GM18502 (cell line): Measurements from ENCODE around the gene FOXD4.
"Not testable (repeated sequence)": the region's sequence is repeated elsewhere in the genome, so short reads cannot be mapped to it uniquely, and the experiment has no call there.

ENCODE experiments used
- ATAC-seq: cut with Tn5 transposase; IDR thresholded peaks from one replicate; pipeline ENCODE4 v1.9.1; 2021; ENCODE audit warnings: mild to moderate bottlenecking; ENCODE audit not compliant: unreplicated experiment, poor library complexity

FOXD4 gene

DNA sequence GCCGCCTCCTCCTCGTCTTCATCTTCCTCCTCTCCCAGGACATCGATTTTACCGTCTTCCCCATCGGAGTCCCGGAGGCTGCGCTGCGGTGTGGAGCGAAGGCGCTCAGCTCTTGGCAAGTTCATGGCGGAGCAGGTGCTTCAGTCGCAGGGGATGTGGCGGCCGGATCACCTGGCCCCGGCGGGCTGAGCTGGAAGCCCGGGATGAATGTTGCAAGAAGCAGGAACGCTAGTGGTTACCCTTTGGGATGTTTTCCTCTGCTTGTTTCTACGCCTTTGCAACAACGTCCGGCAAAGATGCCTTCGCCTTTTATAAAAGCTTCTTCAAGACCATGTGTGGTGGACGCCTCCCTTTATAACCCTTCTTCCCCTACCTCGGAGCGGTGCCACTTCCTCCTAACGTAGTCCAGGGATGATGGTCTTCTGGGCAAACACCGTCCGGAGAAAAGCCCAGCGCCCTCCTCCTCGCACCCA is at the start of gene FOXD4:
Gene FOXD4, minus strand, starts transcription at position 423 of the 473 bp plus-strand sequence. Its CDS starts 298 bp downstream, at position 125.
- not testable (repeated sequence) for ATAC-seq

DNA sequence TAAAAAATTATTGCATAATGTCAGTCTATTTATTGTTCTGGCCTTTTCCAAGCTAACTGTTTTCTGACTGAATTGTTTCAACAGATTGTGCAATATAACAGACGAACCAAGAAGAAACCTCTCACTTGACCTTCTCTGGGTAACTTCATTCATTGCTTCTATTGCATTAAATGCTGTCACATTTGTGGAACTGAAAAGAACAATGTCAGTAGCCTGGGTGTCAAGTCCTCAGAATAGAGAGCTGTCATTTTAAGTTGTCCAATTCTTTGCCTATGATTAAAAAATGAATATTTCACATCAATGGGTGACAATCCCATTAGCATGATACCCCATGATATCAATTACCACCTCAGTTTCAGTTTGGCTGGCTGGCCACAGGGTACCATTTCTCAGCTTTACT is 41.7 kb upstream of the FOXD4 start:
- not testable (repeated sequence) for ATAC-seq

DNA sequence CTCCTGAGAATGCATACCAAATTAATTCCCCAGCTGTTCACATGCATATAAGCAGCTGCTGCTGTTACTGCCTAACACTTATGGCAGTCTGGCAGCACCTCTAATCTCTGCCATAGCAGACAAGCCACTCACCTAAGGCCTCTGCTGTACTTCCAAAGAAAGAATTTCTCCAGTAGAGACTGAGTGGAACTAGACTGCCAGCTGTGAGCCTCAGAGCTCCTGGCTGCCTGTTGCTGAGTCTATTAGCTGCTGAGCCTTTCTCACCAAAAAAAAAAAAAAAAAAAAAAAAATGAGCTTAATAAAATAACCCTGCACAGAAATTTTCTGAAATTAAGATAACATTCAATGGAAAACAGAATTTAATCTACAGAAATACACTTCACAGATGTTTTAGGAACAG is 33.0 kb upstream of the FOXD4 start:
- not testable (repeated sequence) for ATAC-seq

DNA sequence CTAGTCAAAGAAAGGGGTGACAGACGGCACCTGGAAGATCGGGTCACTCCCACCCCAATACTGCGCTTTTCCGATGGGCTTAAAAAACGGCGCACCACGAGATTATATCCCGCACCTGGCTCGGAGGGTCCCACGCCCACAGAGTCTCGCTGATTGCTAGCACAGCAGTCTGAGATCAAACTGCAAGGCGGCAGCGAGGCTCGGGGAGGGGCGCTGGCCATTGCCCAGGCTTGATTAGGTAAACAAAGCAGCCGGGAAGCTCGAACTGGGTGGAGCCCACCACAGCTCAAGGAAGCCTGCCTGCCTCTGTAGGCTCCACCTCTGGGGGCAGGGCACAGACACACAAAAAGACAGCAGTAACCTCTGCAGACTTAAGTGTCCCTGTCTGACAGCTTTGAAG is 21.7 kb upstream of the FOXD4 start:
- not testable (repeated sequence) for ATAC-seq

DNA sequence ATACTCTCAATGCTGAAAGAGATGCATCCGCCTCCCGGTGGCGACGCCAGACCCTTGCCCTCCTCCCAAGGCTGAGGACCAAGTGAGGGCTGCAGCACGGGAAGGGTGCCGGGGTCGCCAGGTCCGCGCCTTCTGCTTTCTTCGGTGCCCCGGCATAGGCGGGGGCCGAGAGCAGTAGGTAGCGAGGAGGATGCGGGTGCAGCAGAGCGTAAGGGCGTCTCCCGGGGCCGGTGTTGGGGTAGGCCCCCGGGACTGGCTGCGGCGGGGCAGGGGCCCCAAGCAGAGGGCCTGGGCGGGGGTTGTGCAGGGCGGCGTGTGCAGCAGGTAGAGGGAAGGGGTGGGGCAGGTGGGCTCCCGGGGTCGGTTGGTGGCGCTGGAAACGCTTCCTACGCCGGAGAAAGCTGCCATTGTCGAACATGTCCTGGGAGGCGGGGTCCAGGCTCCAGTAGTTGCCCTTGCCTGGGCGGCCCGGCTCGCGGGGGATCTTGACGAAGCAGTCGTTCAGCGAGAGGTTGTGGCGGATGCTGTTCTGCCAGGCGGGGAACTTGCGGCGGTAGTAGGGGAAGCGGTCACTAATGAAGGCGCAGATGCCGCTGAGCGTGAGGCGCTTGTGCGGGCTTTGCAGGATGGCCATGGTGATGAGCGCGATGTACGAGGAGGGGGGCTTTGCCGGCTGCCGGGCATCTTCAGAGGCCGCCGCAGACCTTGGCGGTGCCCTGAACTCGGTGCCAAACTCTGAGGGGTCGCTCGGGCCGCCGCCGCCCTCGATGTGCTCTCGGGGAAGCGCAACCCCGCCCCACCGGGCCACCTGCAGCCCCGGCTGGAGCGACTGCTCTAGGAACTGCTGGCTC is 848 bp downstream of the FOXD4 start:
- ATAC-seq: not testable (repeated sequence)

DNA sequence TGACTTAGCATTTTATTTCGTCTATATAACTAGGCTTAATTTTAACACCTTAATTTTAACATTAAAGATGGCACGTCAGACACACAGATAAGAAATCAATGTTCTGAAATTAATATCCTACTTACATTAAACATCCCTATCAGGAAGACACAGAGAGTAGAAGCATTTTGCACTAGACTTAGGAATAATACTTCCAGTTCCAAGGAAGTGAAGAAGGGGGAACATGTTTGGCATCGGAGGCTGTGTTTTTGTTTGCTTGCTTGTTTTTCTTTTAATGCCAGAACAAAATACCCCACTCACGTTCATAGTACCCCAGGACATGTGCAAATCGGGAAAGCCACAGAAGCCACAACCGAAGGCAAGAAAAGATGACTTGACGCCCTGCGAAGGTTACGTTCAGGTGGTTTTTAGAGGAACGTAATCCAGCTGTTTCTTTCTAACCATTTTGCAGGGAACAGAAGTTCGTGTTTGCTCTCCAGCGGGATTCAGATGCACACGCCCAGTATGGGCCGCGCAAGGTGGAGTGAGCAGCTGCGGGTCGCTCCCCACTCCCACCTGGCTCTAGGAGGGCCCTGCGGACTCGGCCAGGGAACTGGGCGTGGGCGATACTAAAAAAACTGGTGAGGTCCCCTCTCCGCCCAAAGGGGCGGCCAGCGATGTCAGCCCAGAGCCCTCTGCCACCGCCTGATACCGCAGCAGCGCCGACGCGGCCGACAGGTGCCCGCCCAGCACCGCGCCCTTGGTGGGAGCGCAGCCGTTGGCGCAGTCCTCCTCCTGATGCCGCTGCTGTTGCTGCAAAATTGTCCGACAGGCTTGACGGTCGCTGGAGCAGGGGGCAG is 1.8 kb downstream of the FOXD4 start:
- not testable (repeated sequence) for ATAC-seq

DNA sequence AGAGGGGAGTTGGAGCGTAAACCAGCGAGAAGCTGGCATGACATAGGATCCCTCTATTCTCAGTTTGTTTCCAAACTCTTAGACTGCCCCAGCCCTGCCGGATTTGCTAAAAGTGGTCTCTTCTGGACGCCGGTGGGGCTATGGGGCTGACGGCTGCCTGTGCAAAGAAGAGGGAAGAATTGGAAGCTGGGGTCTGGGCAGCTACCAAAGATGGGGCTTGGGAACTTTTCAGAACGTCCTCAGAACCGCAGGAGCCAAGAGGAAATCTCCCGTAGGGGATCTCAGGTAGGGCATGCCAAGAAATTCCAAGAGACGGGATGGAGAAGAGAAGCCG is 3.1 kb downstream of the FOXD4 start:
- ATAC-seq: peak; percentile 14

DNA sequence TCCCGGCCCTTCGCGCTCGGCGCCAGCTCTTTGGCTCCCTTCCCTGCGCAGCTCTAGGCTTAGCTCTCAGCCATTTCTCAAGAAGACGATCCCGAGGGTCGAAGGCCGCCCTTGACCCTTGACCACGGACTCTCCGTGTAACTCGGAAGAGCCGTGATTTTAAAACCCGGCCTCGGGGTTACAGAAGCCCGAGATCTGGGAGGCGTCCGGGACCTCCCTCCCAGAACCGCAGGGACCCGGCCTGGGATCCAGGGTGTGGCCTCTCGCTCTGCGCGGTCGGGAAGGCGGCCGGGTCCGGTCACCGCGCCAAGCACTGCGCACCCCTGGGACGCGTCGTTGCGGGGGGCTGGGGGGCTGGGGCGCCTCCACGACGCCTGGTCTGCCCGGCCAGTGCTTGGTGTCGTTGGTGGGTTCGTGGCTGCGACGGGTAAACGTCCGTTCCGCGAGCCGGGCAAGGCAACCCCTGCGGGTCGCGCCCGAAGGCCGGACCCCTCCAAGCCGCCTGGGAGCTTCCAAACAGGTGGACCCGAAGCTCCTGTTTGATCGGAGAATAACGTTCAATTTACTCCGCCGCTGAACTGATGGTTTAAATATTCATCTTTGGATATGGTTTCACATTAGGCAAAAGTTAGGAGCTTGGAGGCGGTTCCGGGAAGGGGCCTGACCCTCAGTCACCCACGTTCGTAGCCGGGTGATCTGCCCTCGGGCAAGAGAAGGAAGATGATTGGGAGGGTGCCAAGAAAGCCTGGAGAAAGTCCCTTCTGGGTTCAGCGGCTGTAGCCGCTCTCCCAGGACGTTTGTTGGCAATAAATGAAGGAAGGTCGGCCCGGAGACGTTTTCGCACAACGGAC is 3.7 kb downstream of the FOXD4 start:
- peak; percentile 26 for ATAC-seq

DNA sequence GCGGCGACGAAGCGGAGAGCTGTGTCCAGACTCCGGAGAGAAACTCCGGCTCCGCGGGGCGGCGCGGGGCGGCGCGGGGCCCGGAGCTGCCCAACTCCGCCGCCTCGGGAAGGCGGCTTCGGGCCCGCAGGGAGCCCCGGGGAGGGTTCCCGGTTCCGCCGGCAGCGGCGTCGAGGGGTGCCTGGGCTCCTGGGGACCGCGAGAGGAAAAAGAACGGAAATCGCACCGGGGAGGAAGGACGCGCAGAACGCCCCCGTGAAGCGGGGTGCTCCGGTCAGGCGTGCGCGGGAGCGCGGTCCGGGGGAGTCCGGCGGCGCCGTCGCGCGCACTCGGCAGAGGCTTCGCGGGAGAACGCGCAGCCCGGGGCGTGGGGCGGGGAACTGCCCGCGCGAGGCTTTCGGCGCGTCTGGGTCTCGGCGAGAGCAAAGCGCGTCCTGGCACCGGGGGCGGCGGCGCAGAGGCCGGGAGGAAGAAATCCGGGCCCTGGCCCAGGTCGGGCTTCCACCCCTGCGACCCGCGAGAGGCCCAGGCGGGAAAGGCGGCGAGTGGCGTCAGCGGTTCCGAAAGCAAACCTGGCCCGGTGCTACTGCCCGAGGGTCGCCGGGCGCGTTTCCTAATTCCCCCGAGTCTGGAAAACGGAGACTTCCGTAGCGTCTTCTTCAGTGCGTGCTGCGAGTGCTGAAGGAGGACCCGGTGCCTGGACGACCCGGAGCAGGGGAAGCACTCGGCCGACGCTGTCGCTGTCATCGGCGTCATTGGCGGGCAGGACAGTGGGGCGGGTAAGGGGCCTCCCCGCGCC is 4.5 kb downstream of the FOXD4 start:
- peak; percentile 70 for ATAC-seq

DNA sequence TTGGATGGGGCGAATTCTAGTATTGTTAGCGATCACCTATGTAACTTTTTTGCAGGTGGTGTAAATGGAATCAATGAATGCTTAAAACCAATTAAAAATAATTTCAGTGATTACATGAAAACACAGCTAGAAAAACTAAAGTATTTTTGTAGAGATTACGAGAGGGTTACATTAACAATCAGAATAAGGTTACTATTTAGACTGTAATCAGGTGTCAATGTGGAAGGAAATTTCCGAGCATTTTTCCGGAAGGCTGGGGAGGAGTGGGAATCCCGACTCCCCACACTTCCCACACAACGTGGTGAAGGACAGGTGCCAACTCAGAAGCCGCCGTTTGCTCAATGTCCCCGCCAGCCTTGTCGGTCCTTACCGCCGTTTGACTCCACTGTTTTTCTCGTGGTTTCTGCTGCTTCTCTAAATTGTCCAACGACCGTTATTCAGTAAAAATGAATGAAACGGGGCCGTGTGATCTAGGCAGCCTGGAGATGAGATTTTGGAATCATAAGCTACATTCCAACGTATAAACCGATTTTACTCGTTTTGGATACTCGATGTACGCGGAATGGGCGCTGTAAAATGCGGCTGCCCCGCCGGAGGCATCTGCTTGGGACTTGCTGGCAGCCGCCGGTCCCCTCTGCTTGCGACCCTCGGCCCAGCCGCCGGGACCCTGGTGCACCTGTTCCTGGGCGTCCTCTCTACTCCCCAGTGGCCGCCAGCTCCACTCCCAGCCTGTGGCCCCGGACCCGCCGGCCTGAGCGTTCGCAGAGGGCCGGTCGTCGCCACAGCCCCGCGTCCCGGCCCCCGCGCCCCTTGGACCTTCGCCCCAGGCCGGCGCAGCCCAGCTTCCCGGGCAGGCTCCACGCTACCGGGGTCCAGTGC is 5.4 kb downstream of the FOXD4 start:
- peak; percentile 9 for ATAC-seq

DNA sequence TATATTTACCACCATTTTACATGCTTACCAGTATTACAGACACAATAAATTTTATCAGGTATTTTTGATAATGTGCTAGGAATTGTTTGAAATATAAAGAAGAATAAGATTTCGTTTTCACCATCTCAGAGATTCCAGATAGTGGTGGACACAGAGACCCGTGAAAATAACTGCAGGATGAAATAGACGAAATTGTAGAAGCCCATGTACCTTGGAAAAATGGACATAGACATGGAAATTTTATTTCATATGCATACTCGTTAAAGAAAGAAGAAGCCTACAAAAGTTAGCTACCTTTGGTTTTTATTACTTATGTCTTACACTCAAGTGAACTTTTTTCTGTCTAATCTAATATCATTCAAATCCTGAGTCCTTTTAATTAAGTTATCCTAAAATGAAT is 7.5 kb downstream of the FOXD4 start:
- not testable (repeated sequence) for ATAC-seq

DNA sequence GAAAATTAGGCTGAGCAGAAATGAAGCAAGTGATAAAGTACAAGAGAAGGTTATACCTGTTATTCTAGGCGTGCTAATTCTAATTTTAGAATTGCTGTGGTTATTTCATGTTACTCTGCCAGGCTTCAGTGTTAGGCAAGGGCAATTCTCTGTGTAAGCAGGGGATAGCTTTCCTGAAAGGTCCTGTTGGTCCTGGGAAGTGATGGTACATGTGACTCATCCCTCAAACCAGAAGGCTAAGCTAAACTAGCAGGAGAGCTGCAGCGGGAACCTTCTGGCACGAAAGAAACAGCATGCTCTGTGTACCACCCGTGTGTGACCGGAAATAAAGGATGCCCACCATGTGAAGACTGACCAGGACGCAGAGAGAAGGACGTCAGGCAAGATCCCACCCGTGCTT is 8.7 kb downstream of the FOXD4 start:
- not testable (repeated sequence) for ATAC-seq

DNA sequence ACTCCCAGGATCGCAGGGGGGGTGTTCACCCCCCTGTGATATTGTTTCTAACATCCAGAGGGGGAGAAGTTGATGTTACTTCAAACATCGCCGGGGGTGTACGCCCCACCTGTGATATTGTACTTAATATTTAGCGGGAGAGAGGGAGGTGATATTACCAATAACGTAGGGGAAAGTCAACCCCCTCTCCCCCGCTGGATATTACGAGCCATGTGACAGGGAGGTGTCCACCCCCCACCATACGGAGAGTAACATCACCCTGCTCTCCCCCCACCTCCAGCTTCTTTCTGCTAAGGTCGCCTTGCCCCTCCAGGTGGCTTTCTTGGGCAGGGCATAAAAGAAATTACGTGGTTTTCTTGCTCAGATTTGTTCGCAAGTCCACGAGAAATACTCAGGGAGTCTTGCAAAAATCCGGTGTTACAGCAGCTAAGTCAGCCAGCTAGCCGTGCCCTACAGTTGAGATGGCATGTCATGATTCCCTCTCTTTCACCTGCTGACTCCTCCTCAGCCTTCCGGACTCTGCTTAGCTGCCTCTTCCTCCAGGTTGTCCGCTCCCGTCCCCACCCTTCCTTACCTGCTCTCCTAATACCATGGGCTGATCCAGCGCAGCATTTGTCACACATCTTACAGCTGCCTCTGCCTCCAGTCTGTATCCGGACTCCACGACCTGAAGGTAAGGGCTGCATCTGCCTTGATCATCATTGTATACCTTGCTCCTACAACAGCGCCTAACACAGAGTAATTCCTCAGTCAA is 9.3 kb downstream of the FOXD4 start:
- not testable (repeated sequence) for ATAC-seq

DNA sequence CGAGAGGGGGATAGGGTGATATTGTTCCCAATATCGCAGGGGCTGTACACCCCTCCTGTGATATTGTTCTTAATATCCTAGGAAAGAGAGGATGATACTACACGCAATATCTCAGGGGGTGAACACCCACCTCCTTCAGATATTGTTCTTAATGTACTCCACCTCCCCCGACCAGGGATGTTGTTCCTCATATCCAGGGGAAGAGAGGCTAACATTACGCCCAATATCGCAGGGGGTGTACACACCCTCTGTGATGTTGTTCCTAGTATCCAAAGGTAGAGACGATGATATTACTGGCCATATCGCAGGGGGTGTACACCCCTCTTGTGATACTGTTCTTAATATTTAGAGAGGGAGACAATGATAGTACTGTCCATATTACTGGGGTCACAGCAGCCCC is 12.2 kb downstream of the FOXD4 start:
- not testable (repeated sequence) for ATAC-seq

DNA sequence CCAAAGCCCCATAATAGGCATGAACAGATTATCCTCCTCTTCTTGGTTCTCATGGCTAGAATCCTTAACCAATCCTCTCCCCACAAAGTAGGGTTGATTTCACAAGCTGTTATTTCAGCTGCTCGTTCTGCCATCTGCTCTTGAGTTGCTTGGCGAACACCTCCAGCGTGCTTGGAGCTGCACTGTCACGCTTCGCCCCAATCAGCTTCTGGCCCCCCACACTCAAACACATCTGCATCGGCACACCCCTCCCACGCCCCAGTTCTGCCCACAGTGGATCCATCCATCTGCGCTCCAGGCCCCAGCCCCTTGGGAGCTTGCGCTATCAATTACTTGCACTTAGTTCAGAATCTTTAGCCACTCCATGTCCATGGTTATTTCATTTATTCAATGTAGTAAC is 17.8 kb downstream of the FOXD4 start:
- ATAC-seq: not testable (repeated sequence)

DNA sequence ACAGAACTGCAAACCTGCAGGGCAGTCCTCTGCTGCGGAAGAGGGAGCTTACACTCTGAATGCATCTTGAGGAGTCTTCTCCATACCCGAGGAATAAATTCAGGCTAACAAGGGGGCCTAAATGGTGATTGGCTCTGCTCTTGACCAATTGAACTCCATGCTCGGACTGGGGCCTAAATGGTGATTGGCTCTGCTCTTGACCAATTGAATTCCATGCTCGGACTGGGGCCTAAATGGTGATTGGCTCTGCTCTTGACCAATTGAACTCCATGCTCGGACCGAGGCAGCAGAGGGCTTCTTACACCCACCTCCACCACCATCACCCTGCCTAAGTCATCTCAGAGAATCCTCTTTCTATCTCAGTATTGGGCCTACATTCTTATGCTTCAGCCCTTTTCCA is 18.4 kb downstream of the FOXD4 start:
- not testable (repeated sequence) for ATAC-seq

DNA sequence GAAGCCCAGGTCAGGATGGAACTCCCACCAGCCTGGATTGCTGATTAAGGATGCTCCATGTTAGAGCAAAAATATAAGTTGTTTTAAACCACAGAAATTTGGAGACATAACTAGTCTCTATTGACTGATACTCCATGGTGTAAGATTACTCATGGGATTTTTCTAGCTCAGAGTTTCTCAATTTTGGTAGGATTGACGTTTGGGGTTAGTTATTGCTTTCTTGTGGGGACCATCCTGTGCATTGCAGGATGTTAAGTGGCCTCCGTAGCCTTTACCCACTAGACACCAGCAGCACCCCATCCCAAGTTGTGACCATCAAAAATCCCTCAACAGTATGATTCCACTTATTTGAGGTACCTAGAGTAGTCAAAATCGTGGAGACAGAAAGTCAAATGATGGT is 19.4 kb downstream of the FOXD4 start:
- not testable (repeated sequence) for ATAC-seq

DNA sequence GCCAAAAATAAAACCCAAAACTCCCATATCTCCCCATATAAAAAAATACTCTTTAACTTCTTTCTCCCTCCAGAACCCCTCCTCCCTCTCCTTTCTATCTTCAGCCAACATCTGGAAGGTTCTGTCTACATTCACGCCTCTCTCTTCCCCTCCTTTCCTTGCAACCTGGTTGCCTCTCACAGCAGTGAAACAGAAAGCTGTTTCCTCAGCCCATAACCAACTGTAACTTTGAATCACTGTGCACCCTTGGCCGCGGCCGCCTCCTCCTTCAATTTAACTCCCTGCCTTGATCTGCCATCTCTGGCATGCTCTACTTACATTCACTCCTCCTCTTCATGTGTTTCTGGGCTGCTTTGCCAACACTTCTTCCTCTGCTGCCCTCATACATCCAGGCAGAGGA is 23.2 kb downstream of the FOXD4 start:
- not testable (repeated sequence) for ATAC-seq
